Inferior parietal cortex (tissue), 1 donor: Measurements from ENCODE around the gene SUGCT.

Experiments used
- DNase-seq: peaks from one replicate; pipeline ENCODE4 v3.0.0-alpha.2; 2016; ENCODE audit errors: extremely low spot score

SUGCT gene

GRCh38 chr7:40327873-40328272 lies 193.1 kb downstream of the SUGCT start:
- DNase-seq: no peak

GRCh38 chr7:40329601-40330153 lies 194.9 kb downstream of the SUGCT start:
- peak; percentile 81 for DNase-seq

GRCh38 chr7:40330408-40330807 lies 195.6 kb downstream of the SUGCT start:
- DNase-seq: no peak

GRCh38 chr7:40331915-40332314 lies 197.1 kb downstream of the SUGCT start:
- DNase-seq: no peak

- DNase-seq: no peak
These were observed 197.7 kb downstream of the SUGCT start for GRCh38 chr7:40332516-40332915.

- DNase-seq: no peak
These were observed 207.0 kb downstream of the SUGCT start for GRCh38 chr7:40341836-40342235.

- DNase-seq: no peak
These were observed 211.7 kb downstream of the SUGCT start for GRCh38 chr7:40346554-40346953.

GRCh38 chr7:40348126-40348728 lies 213.4 kb downstream of the SUGCT start:
- DNase-seq: no peak

GRCh38 chr7:40350100-40350499 lies 215.3 kb downstream of the SUGCT start:
- DNase-seq: no peak

DNA sequence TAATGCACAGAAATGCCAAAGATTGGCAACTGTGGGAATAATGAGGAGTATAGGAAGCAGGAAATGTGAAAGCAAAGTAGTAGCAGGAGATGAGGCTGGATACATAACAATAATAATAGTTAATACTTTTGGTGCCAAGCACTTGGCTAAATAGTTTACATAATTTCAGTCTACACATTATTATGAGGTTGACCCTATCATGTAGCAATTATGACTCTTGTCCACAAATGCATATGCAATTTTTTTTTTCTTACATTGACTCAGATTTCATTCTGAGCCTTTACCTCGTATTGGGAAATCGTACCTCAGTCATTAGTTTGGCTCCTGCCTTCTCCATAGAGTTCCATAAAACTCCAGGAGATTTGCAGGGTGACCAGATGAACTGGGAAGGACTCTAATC lies 219.9 kb downstream of the SUGCT start:
- no peak for DNase-seq

DNA sequence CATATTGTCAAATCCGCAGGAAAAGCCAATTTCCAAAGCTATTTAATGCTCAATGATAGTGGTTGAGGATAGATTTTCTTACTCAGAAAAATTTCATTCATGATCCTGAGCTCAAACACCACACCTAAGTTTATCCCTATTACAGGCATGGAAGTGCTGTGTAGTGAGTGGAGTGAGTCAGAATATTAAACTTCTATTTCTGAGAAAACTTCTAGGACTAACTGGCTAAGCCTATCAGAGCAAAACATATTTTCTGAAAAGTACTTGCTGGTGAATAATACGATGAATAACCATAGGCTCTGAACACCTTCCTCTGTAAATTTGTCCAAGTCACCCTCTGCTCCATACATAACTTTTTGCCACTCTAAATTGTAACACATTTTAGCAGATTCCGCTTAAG lies 221.5 kb downstream of the SUGCT start:
- DNase-seq: no peak

DNA sequence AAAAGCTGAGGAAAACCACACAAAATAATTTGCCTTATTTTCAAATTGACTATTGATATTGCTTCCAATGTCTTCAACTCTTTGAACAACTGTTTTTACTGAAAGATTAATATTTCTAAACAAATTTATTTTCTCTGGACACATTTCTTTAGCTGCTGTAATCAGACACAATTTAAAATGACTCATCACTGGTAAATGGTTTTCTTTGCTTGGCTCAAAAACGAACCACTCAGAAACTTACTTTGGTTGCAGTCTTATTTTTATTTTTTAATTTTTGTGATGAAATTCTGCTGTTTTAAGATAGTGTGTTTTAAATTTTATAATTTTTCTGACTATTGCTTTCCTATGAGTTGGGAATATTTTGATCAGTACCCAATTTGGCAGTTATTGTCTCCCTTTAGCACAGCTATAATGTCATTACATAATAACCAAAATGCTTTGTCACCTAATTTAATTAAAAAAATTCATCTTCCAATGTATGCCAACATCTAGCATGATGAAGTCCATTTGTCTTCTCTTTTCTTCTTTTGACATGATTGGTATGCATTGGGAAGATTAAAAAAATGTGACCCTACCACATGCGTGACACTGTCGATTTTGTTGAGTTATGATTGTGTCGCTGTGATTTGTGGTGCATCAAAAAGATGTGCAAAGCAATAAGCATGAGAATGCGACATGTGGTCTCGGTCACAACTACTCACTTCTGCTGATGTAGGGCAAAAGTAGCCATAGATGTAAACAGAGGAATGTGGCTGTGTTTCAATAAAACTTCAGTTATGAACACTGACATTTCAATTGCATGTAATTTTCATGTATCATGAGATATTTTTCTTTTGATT lies 222.3 kb downstream of the SUGCT start:
- DNase-seq: no peak

DNA sequence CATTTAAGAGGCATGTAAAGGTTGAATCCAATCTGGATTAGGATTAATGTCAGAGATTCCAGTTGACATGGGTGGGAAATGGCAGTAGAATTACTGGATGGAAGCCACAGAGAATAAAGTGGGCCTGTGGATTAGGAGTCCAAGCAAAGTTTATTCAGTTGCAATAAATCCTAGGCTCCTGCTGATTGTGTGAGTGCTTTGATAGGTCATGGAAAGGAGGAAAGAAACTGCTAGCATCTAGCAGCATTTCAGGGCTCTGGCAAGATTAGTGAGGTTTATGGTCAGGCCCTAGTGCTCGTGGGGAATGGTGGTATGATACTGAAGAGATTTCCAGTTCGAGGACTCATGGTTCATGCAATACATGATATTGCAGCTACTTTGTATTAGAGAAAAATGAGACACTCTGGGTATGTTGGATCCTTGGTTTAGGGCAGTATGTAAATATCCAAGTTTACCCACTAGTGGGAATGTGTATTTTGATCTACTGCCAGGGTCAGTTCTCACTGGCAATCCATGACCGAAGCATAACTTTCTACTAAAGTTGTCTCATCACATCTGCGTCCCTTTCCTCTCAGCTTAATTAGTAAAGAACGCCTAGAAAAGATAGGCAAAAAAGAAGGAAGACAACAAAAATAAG lies 235.0 kb downstream of the SUGCT start:
- no peak for DNase-seq

DNA sequence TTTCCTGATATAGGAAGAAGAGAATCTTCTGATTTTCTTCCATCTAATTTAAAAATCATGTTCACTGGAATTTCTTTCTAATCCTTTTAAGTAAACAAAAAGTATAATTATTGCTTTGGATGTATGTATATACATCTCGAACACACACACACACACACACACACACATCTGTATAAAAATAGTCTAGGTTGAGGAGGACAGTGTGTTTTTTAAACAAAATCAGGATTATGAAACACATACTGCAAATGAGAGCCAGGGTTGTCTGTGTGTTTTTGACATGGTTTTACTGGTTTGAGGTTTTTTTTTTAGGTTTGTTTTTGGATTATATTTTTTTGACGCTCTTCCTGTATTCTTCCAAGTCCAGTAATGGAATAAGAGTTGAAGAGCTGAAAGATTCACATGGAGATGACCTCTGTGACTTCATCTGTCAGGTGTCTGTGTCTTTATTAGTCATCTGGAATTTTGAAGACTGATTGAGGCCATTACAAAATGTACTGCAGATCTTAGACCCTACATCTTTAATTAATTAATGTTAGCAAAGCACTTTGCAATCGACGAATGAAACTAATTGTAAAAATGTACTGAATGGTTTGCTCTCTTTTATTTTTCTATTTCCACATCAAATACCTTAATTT lies 237.1 kb downstream of the SUGCT start:
- no peak for DNase-seq

GRCh38 chr7:40374575-40374974 lies 239.8 kb downstream of the SUGCT start:
- no peak for DNase-seq

DNA sequence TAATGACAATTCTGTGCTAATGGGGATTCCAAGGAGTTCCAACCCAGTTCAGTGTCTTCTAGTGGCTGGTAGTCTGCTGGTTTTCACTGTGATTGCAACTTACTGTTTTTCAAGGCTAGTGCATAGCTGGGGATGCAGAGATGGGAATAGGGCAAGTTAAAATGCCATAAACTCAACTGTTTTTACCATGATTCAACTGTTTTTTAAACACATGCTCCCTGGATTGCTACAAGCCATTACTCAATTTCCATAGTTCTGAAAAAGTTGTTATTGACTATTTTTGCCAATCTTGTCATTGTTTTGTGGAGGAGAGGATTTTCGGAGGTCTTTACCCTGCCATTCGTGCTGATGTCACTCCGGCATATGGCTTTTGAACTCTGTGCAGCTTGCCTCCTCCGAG lies 245.3 kb downstream of the SUGCT start:
- DNase-seq: no peak

GRCh38 chr7:40382145-40382544 lies 247.3 kb downstream of the SUGCT start:
- DNase-seq: no peak

DNA sequence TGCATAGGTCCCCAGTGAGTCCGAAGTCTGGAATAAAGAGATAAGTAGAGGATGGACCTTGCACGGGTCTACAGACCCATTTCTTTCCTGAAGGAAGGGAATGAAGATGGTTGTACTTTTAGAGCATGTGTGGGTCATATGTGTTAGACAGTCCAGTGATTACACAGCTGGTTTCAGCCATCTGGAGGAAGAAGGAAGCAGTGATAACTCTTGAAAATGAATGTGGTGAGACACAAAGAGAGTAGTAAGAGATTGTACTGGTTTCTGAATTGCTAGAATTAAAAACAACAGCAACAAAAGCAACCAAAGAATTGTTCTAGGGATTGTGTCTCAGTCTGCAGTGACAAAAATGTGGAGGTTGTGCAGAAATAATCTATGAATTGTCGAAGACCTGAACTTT lies 258.9 kb downstream of the SUGCT start:
- DNase-seq: no peak

DNA sequence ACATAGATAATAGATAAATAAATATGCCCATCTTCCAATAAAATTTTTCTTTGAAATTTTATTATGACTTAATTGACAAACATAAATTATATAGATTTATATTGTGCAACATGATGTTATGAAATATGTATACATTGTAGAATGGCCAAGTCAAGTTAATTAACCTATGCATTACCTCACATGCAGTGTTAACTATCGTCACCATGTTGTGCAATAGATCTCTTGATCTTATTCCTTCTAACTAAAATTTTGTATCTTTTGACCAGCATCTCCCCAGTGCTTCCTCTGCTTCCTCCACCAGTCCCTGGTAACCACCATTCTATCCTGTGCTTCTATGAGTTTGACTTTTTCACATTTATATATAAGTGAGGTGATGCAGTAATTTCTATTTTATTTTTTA lies 259.6 kb downstream of the SUGCT start:
- DNase-seq: no peak

DNA sequence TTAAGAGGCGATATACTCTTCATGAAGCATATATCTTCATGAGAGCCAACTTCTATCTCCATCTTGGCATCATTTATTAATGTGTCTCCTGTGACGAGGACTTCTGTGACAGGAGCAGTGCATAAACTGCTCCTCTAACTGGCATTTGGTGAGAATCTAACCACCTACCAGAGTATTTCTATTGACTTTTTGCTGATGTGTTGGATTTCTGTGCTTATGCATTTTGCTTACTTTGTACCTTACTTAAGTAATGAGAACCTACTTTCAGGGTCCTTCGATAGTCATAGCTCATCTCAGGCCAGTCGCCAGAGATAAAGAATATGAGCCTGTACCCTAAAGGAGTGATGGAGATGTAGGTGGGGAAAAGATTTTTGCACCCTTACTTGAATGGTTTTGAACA lies 265.7 kb downstream of the SUGCT start:
- DNase-seq: no peak

DNA sequence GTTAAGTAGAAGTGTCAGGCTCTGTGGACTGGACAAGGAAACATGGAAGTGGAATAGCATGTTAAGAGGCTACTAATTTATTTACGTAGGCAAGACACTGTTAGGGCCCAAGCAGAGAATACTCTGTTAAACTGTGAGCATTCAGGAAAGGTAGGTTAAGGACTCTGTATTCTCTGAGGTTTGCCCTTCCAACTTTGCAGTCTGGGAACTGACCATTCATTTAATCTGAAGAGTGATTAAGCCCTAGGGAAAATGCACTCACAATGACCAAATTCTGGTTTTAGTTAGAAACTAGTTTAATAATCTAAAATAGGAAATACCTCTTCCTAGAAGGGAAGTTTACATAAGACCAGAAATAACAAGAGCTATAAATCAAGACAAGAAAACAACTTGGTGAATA lies 266.6 kb downstream of the SUGCT start:
- DNase-seq: no peak

DNA sequence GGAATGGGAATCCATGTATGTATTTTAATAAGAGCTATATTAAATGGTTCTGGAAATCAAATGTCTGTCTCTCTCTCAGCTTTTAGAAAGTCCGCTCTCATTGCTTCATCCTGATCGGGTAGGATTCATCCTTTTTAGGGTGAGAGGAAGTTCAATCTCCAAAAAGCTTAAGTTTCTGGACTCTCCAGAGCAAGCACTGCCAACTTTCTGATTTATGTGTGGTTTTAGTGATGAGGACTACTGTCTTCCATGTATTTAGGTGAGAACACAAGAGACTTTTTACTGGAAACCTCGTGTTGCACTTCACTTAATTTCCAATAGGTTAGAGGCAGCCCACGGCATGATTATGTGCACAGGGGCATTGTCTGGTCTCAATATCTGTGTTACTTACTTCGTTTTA lies 267.9 kb downstream of the SUGCT start:
- DNase-seq: no peak
